ENCODE data around the gene FEV. TPM values are rescaled to one million over a fixed set of nuclear protein-coding genes. Genes with fewer than 3 reads are reported as not detected.

The FEV gene
- polyA plus RNA-seq, 3 donors: not detected

DNA sequence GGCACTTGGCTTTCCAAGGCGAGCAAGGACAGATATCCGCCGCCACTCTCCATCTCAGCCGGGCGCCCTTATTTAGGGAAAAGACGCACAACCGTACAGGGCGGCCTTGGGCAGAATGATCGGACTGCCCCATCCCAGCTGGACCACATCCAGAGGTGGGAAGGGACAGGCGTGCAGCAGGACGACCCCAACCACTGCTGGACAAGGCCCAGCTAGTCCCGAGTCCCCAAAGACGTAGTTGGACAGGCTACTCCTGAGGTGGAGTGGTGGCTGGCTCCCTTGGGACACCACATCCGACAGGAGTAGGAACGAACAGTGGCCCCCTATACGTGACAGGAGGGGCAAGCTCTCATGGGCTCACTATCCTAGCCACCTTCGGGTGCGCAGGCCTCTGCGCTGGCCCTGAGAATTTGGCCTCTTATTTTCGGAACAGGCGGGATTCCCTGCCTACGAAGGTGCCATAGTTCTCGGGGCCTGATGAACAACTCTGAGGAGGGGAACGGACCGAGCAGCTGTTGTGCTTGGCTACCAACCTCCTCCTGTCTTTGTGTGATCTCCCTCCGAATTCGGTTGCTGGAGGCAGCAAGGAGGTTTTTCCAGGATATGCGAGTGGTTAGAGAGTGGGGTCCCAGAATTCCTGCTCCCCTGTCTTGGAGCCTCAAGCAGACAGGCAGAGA is 2.3 kb downstream of the FEV start:
- Mint-ChIP-seq H3K4me1 (peaks cover 23% of the 10 kb centered on the region), H3K4me3 (peak overlapping the region in 1 of 2 donors; percentile 83), H3K27ac (no peak overlapping the region), H3K9me3 (peaks cover 0 to 19% (median 5%) of the 10 kb centered on the region in 7 donors), H3K27me3 (ENCODE audit: low read depth in 3 of 3) (peaks cover 87 to 98% (median 87%) of the 10 kb centered on the region in 3 donors), H3K36me3 (peaks cover 0 to 7% of the 10 kb centered on the region in 2 donors)
- TF ChIP-seq, protein P1, sequence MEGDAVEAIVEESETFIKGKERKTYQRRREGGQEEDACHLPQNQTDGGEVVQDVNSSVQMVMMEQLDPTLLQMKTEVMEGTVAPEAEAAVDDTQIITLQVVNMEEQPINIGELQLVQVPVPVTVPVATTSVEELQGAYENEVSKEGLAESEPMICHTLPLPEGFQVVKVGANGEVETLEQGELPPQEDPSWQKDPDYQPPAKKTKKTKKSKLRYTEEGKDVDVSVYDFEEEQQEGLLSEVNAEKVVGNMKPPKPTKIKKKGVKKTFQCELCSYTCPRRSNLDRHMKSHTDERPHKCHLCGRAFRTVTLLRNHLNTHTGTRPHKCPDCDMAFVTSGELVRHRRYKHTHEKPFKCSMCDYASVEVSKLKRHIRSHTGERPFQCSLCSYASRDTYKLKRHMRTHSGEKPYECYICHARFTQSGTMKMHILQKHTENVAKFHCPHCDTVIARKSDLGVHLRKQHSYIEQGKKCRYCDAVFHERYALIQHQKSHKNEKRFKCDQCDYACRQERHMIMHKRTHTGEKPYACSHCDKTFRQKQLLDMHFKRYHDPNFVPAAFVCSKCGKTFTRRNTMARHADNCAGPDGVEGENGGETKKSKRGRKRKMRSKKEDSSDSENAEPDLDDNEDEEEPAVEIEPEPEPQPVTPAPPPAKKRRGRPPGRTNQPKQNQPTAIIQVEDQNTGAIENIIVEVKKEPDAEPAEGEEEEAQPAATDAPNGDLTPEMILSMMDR (IDR thresholded peaks at IDR 0.05): no peak
- Histone ChIP-seq H3K27me3 (ENCODE audit: control insufficient read depth in 2 of 2, insufficient read depth in 2 of 2, low read length in 2 of 2) (peaks cover 58 to 84% of the 10 kb centered on the region in 2 donors), H2AFZ (ENCODE audit: insufficient read depth, low read depth, low read length, poor library complexity, severe bottlenecking) (no peak overlapping the region), H3K79me2 (ENCODE audit: insufficient read depth, low read length) (no peaks in the 10 kb centered on the region), H3K27ac (ENCODE audit: low read depth in 1 of 2, low read length in 2 of 2) (no peak overlapping the region), H3K4me1 (ENCODE audit: control insufficient read depth in 1 of 2, insufficient read depth in 2 of 2, low read length in 2 of 2) (peaks cover 8 to 24% of the 10 kb centered on the region in 2 donors), H3K9me3 (replicated peaks in 1 of 2; ENCODE audit: control insufficient read depth in 1 of 2, insufficient read depth in 1 of 2, low read length in 2 of 2) (peaks cover 0 to 25% of the 10 kb centered on the region in 2 donors), H3K4me2 (replicated peaks; ENCODE audit: extremely low read depth, low read length, poor library complexity, severe bottlenecking) (no peak overlapping the region), H4K20me1 (ENCODE audit: insufficient read depth, low read length) (no peaks in the 10 kb centered on the region), H3K9ac (ENCODE audit: insufficient read depth, low read length, poor library complexity, severe bottlenecking) (no peak overlapping the region), H3K4me3 (replicated peaks in 1 of 3; ENCODE audit: low read depth in 2 of 3, low read length in 3 of 3) (no peak overlapping the region), H3K36me3 (replicated peaks in 1 of 2; ENCODE audit: control insufficient read depth in 1 of 2, insufficient read depth in 2 of 2, low read length in 2 of 2) (no peaks in the 10 kb centered on the region)
- no peak for DNase-seq
- intact Hi-C loops (cut with micrococcal nuclease): no loop called here
- WGBS (ENCODE audit: insufficient coverage): 12% methylated on average over 22 of the region's 28 CpGs

DNA sequence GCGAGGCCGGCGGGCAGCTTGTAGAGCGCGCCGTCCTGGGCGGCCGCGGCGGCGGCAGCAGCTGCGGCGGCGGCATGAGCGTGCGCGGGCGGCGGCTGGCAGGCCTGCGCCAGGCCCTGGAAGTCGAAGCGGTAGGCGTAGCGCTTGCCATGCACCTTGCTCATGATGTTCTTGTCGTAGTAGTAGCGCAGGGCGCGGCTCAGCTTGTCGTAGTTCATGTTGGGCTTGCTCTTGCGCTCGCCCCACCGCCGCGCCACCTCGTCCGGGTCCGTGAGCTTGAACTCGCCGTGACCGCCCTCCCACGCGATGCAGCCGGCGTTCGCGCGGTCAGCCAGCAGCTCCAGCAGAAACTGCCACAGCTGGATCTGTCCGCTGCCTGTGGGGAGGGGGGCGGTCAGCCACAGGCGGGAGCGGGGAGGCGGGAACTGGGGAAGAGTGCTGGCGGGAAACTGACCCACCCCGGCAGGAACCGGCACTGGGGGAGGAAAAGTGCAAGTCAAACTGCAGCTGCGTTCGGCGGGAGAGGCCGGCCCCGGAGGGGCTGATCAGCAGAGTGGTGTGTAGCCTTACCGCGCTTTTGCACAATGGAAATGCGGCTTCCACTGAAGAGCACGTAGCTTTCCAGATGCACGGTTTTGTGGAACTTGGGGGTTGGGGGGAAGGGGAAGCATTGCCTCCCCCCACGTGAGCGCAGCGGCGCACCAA is 3.0 kb downstream of the FEV start:
- TF ChIP-seq, protein P1 (IDR thresholded peaks at IDR 0.05): no peak
- no peaks in the 10 kb centered on the region for H3K79me2 ChIP-seq (ENCODE audit: insufficient read depth, low read length)
- H3K4me3 ChIP-seq (replicated peaks in 1 of 3; ENCODE audit: low read depth in 2 of 3, low read length in 3 of 3): no peak overlapping the region
- peaks cover 0 to 25% of the 10 kb centered on the region in 2 donors for H3K9me3 ChIP-seq (replicated peaks in 1 of 2; ENCODE audit: control insufficient read depth in 1 of 2, insufficient read depth in 1 of 2, low read length in 2 of 2)
- H3K4me2 ChIP-seq (replicated peaks; ENCODE audit: extremely low read depth, low read length, poor library complexity, severe bottlenecking): peak overlapping the region; percentile 11
- H3K27ac ChIP-seq (ENCODE audit: low read depth in 1 of 2, low read length in 2 of 2): no peak overlapping the region
- H4K20me1 ChIP-seq (ENCODE audit: insufficient read depth, low read length): no peaks in the 10 kb centered on the region
- H3K27me3 ChIP-seq (ENCODE audit: control insufficient read depth in 2 of 2, insufficient read depth in 2 of 2, low read length in 2 of 2): peaks cover 53 to 82% of the 10 kb centered on the region in 2 donors
- Mint-ChIP-seq H3K36me3 (peaks cover 0 to 7% of the 10 kb centered on the region in 2 donors), H3K27me3 (ENCODE audit: low read depth in 3 of 3) (peaks cover 84 to 98% (median 85%) of the 10 kb centered on the region in 3 donors), H3K4me3 (peak overlapping the region in 1 of 2 donors; percentile 83), H3K4me1 (peaks cover 23% of the 10 kb centered on the region), H3K9me3 (peaks cover 0 to 15% (median 5%) of the 10 kb centered on the region in 7 donors), H3K27ac (no peak overlapping the region)
- intact Hi-C loops (cut with micrococcal nuclease): no loop called here
- WGBS (ENCODE audit: insufficient coverage): 1% methylated on average over 65 of the region's 69 CpGs
- H3K36me3 ChIP-seq (replicated peaks in 1 of 2; ENCODE audit: control insufficient read depth in 1 of 2, insufficient read depth in 2 of 2, low read length in 2 of 2): no peaks in the 10 kb centered on the region
- no peak overlapping the region for H3K9ac ChIP-seq (ENCODE audit: insufficient read depth, low read length, poor library complexity, severe bottlenecking)
- peaks cover 8 to 24% of the 10 kb centered on the region in 2 donors for H3K4me1 ChIP-seq (ENCODE audit: control insufficient read depth in 1 of 2, insufficient read depth in 2 of 2, low read length in 2 of 2)
- H2AFZ ChIP-seq (ENCODE audit: insufficient read depth, low read depth, low read length, poor library complexity, severe bottlenecking): no peak overlapping the region
- no peak for DNase-seq
